ENCODE results near the gene ZNRF3. TPM values are rescaled to one million over a fixed set of nuclear protein-coding genes. Genes with fewer than 3 reads are reported as not detected.

The ZNRF3 gene
- polyA plus RNA-seq, 6 donors from 2014 or later: 0.09 to 0.23 (median 0.17) TPM; not detected in 2

DNA sequence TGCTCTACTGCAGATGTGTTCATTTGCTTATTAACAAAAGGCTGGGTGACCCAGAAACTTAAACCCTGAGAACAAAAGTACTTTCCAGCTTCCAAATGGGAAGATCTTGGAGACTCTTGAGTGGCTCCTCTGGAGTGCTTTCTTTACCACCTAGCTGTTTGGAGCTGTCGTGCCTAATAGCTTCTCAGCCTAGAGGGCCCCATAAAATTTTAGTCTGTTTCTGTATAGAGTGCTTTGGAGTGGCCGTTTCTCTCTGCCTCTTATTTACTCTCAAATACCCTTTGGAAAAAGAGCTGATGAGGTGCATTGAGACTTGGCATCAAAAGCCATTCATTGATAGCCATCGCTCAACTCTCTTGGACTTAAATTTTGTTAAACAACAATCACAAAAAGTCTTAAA lies 50.7 kb downstream of the ZNRF3 start:
- Mint-ChIP-seq H3K27ac (no peak overlapping the region), H3K9me3 (no peaks in the 10 kb centered on the region), H3K36me3 (no peaks in the 10 kb centered on the region), H3K27me3 (peaks cover 14 to 55% (median 46%) of the 10 kb centered on the region in 3 donors), H3K4me3 (no peak overlapping the region), H3K4me1 (peaks cover 4 to 11% (median 6%) of the 10 kb centered on the region in 3 donors)
- ATAC-seq (ENCODE audit: low read depth in 2 of 2) (no peak), DNase-seq (no peak)

- Mint-ChIP-seq H3K27ac (no peak overlapping the region), H3K36me3 (no peaks in the 10 kb centered on the region), H3K4me1 (peaks cover 4 to 11% (median 6%) of the 10 kb centered on the region in 3 donors), H3K4me3 (no peak overlapping the region), H3K9me3 (no peaks in the 10 kb centered on the region), H3K27me3 (peaks cover 16 to 55% (median 46%) of the 10 kb centered on the region in 3 donors)
- DNase-seq (no peak), ATAC-seq (ENCODE audit: low read depth in 2 of 2) (no peak)
Observed at GRCh38 chr22:28935140-28935539, 51.8 kb downstream of the ZNRF3 start.

DNA sequence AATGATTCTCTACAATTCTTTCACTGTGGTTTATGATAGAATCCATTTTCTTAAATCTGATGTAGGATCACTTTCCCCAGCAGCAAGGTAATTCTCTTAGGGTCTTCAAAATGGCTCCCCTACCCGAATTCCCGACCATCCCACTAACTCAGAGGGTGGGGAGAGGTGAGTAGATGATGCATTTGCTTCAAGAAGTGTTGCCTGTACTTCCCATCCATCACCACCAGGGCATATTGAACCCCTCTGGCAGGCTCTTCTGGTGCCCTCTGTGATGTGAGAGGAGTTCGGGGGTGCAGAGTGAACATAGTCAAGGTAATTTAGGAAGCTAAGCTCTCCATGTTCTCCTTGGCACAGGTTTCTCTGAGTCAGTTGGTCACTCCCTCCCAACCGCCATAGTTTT lies 52.3 kb downstream of the ZNRF3 start:
- H3K36me3 Mint-ChIP-seq: no peaks in the 10 kb centered on the region
- DNase-seq: no peak
- no peak for ATAC-seq (ENCODE audit: low read depth in 2 of 2)
- no peak overlapping the region for H3K4me3 Mint-ChIP-seq
- no peak overlapping the region for H3K27ac Mint-ChIP-seq
- no peaks in the 10 kb centered on the region for H3K9me3 Mint-ChIP-seq
- peaks cover 14 to 55% (median 47%) of the 10 kb centered on the region in 3 donors for H3K27me3 Mint-ChIP-seq
- H3K4me1 Mint-ChIP-seq: peaks cover under 1 to 5% (median 1%) of the 10 kb centered on the region in 3 donors

- DNase-seq (no peak), ATAC-seq (ENCODE audit: low read depth in 2 of 2) (no peak)
- Mint-ChIP-seq H3K36me3 (no peaks in the 10 kb centered on the region), H3K27me3 (peaks cover 14 to 54% (median 51%) of the 10 kb centered on the region in 3 donors), H3K9me3 (no peaks in the 10 kb centered on the region), H3K4me3 (no peak overlapping the region), H3K4me1 (peaks cover 0 to 3% (median 0%) of the 10 kb centered on the region in 3 donors), H3K27ac (no peak overlapping the region)
Observed at GRCh38 chr22:28936200-28936599, 52.8 kb downstream of the ZNRF3 start.

- ATAC-seq (ENCODE audit: low read depth in 2 of 2) (no peak), DNase-seq (no peak)
- H3K27ac Mint-ChIP-seq: no peak overlapping the region
- no peaks in the 10 kb centered on the region for H3K4me1 Mint-ChIP-seq
- H3K9me3 Mint-ChIP-seq: no peaks in the 10 kb centered on the region
- H3K27me3 Mint-ChIP-seq: peaks cover 14 to 42% (median 41%) of the 10 kb centered on the region in 3 donors
- H3K4me3 Mint-ChIP-seq: no peak overlapping the region
- no peaks in the 10 kb centered on the region for H3K36me3 Mint-ChIP-seq
Observed at GRCh38 chr22:28937206-28938025, 54.0 kb downstream of the ZNRF3 start.

GRCh38 chr22:28938286-28938833 lies 55.0 kb downstream of the ZNRF3 start:
- Mint-ChIP-seq H3K36me3 (no peaks in the 10 kb centered on the region), H3K4me1 (peaks cover 0 to 3% (median 2%) of the 10 kb centered on the region in 3 donors), H3K4me3 (no peak overlapping the region), H3K27me3 (peaks cover 11 to 35% (median 32%) of the 10 kb centered on the region in 3 donors), H3K9me3 (no peaks in the 10 kb centered on the region), H3K27ac (no peak overlapping the region)
- ATAC-seq (ENCODE audit: low read depth in 2 of 2): no peak
- no peak for DNase-seq

DNA sequence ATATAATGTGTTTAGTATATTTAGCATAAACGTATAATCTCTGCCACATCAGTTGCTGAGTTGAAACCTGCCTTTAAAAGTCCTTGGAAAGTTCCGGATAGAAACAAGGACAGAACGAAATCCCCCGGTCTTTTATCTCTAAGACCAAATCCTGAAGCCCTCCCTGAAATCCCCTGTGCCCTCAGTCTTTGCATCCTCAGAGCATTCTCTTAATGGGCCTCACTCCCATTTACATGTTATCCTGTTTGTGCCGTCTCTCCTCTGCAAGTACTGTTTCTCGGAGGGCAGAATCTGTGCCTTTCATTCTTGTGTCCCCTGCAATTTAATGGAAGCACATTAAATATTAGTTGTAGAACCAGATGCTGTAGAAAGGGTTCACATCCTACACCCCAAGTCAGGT lies 56.0 kb downstream of the ZNRF3 start:
- no peak overlapping the region for H3K27ac Mint-ChIP-seq
- H3K9me3 Mint-ChIP-seq: no peaks in the 10 kb centered on the region
- no peaks in the 10 kb centered on the region for H3K36me3 Mint-ChIP-seq
- DNase-seq (no peak), ATAC-seq (ENCODE audit: low read depth in 2 of 2) (no peak)
- H3K4me3 Mint-ChIP-seq: no peak overlapping the region
- H3K27me3 Mint-ChIP-seq: peaks cover 11 to 27% (median 24%) of the 10 kb centered on the region in 3 donors
- H3K4me1 Mint-ChIP-seq: peaks cover 0 to 4% (median 3%) of the 10 kb centered on the region in 3 donors

- no peak overlapping the region for H3K4me3 Mint-ChIP-seq
- peak overlapping the region in 1 of 6 donors; percentile 16 for H3K27ac Mint-ChIP-seq
- no peak for DNase-seq
- peaks cover 0 to 4% (median 3%) of the 10 kb centered on the region in 3 donors for H3K4me1 Mint-ChIP-seq
- ATAC-seq (ENCODE audit: low read depth in 2 of 2): no peak
- peaks cover 0 to 2% (median 0%) of the 10 kb centered on the region in 7 donors for H3K9me3 Mint-ChIP-seq
- H3K27me3 Mint-ChIP-seq: peaks cover 11 to 24% (median 23%) of the 10 kb centered on the region in 3 donors
- no peaks in the 10 kb centered on the region for H3K36me3 Mint-ChIP-seq
Observed at GRCh38 chr22:28939932-28940331, 56.6 kb downstream of the ZNRF3 start.

DNA sequence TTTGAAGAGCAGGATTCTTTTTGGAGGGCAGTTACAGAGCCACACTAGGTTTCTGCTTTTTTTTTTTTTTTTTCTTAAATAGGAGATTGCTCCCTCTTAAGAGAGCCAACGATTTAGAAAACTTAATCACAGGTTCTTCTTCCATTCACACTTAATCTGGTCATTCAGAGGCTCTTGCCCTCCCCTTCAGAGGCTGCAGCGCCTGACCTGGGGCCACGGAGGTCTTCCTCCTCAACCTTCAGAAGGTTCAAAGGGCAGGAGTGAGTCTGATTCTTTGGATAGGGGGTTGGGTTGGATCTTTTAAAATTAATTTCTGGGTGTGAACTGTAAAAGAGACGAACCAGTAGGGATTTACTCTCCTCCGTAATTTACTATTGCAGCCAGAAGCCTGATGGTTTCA lies 57.1 kb downstream of the ZNRF3 start:
- H3K4me3 Mint-ChIP-seq: no peak overlapping the region
- DNase-seq: no peak
- peaks cover 13 to 19% (median 17%) of the 10 kb centered on the region in 3 donors for H3K27me3 Mint-ChIP-seq
- no peaks in the 10 kb centered on the region for H3K36me3 Mint-ChIP-seq
- no peak for ATAC-seq (ENCODE audit: low read depth in 2 of 2)
- peaks cover 0 to 4% (median 0%) of the 10 kb centered on the region in 7 donors for H3K9me3 Mint-ChIP-seq
- peaks cover 0 to 4% (median 3%) of the 10 kb centered on the region in 3 donors for H3K4me1 Mint-ChIP-seq
- peak overlapping the region in 1 of 6 donors; percentile 54 for H3K27ac Mint-ChIP-seq

- DNase-seq (no peak), ATAC-seq (ENCODE audit: low read depth in 2 of 2) (no peak)
- Mint-ChIP-seq H3K4me3 (peak overlapping the region in 1 of 8 donors; percentile 8), H3K4me1 (peaks cover 0 to 4% (median 3%) of the 10 kb centered on the region in 3 donors), H3K36me3 (peaks cover 11 to 12% of the 10 kb centered on the region in 2 donors), H3K9me3 (peaks cover 1 to 16% (median 13%) of the 10 kb centered on the region in 7 donors), H3K27me3 (peaks cover 7 to 19% (median 11%) of the 10 kb centered on the region in 3 donors), H3K27ac (no peak overlapping the region)
Observed at GRCh38 chr22:28942333-28942732, 59.0 kb downstream of the ZNRF3 start.

- peaks cover 11 to 17% of the 10 kb centered on the region in 2 donors for H3K36me3 Mint-ChIP-seq
- DNase-seq: no peak
- H3K27me3 Mint-ChIP-seq: peaks cover 7 to 19% (median 14%) of the 10 kb centered on the region in 3 donors
- peak overlapping the region in 1 of 6 donors; percentile 49 for H3K27ac Mint-ChIP-seq
- peaks cover 0 to 4% (median 3%) of the 10 kb centered on the region in 3 donors for H3K4me1 Mint-ChIP-seq
- ATAC-seq (ENCODE audit: low read depth in 2 of 2): no peak
- peaks cover 4 to 20% (median 16%) of the 10 kb centered on the region in 7 donors for H3K9me3 Mint-ChIP-seq
- no peak overlapping the region for H3K4me3 Mint-ChIP-seq
Observed at GRCh38 chr22:28942801-28943500, 59.6 kb downstream of the ZNRF3 start.

DNA sequence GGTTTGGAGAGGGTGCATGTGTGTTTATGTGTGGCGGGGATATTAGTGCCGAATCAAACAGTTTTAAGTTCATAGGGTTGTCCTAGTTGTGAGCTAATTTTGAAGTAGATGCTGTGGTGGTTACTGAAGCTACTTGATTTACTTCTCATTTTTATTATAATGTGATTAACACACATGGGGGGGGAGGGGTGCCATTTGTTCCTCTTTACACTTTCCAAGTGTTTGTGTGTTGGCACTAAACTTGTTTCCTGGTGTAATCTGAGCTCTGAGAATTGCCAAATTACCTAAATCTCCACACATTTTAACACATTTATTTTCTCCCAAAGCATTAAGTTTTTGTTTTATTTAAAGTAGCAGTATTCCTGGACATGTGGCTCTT lies 60.1 kb downstream of the ZNRF3 start:
- Mint-ChIP-seq H3K27ac (no peak overlapping the region), H3K4me3 (no peak overlapping the region), H3K4me1 (peaks cover 0 to 4% (median 3%) of the 10 kb centered on the region in 3 donors), H3K9me3 (peaks cover 4 to 24% (median 20%) of the 10 kb centered on the region in 7 donors), H3K36me3 (peaks cover 11 to 17% of the 10 kb centered on the region in 2 donors), H3K27me3 (peaks cover 3 to 19% (median 14%) of the 10 kb centered on the region in 3 donors)
- DNase-seq (no peak), ATAC-seq (ENCODE audit: low read depth in 2 of 2) (no peak)

GRCh38 chr22:28947125-28947524 lies 63.8 kb downstream of the ZNRF3 start:
- no peak overlapping the region for H3K4me3 Mint-ChIP-seq
- no peak for ATAC-seq (ENCODE audit: low read depth in 2 of 2)
- peaks cover 0 to 22% (median 18%) of the 10 kb centered on the region in 3 donors for H3K27me3 Mint-ChIP-seq
- H3K4me1 Mint-ChIP-seq: peaks cover 0 to 11% (median 4%) of the 10 kb centered on the region in 3 donors
- no peak overlapping the region for H3K27ac Mint-ChIP-seq
- peaks cover 11 to 17% of the 10 kb centered on the region in 2 donors for H3K36me3 Mint-ChIP-seq
- DNase-seq: no peak
- peaks cover 4 to 26% (median 20%) of the 10 kb centered on the region in 7 donors for H3K9me3 Mint-ChIP-seq

Data from naive B cell (primary cell).